ENCODE measurements around the gene EMILIN3. TPM values are rescaled to one million over a fixed set of nuclear protein-coding genes. Genes with fewer than 3 reads are reported as not detected.

The EMILIN3 gene
- total and polyA plus RNA-seq, 2 of the 8 experiments (the other 6 are each of a cell fraction or from before 2014, with no cell fraction given): 3.8 to 5.2 TPM

- H3K36me3 ChIP-seq (ENCODE audit: control insufficient read depth in 2 of 4, insufficient read depth in 4 of 4, low read length in 3 of 4): no peaks in the 10 kb centered on the region
- no peak for FAIRE-seq
- no peak overlapping the region for H2BK15ac ChIP-seq (ENCODE audit: low read length)
- WGBS, 2 experiments (ENCODE audit: extremely low coverage in 1 of 2, insufficient coverage in 1 of 2, insufficient read length in 1 of 2, insufficient replicate concordance in 2 of 2, low coverage in 1 of 2, low lambda C conversion rate in 2 of 2, missing lambda C conversion rate in 1 of 2): 88% methylated on average over 3 of the region's 3 CpGs; no CpG with 5 or more reads in 1 of the 2 experiments
- no peak overlapping the region for H3K4ac ChIP-seq (replicated peaks; ENCODE audit: insufficient read length, low read depth, low read length)
- H4K20me1 ChIP-seq (replicated peaks in 1 of 2; ENCODE audit: control insufficient read depth in 1 of 2, insufficient read depth in 2 of 2, low read length in 2 of 2): peaks cover 0 to 2% of the 10 kb centered on the region in 2 experiments
- H2BK5ac ChIP-seq (ENCODE audit: low read depth, low read length): no peak overlapping the region
- ChIA-PET CTCF (ENCODE audit: partially characterized antibody) (interaction anchor here (1.4 kb wide), 1 partner anchor 40 kb away, joined by 4 read pairs; no protein-coding TSS in a partner anchor), POLR2A (ENCODE audit: partially characterized antibody) (interaction anchor here (0.8 to 1.3 kb wide), 3 partner anchors 8 to 10 kb away, joined by 3 read pairs; no protein-coding TSS in a partner anchor)
- no peak overlapping the region for H2BK120ac ChIP-seq (replicated peaks; ENCODE audit: low read depth, low read length)
- H3K79me1 ChIP-seq (ENCODE audit: low read depth, low read length): no peaks in the 10 kb centered on the region
- no peak overlapping the region for H2BK12ac ChIP-seq (ENCODE audit: low read depth, low read length)
- TF ChIP-seq SAP30 (IDR thresholded peaks at IDR 0.05; ENCODE audit: insufficient read depth, insufficient replicate concordance, low read length): no peak
- no peak for TF ChIP-seq EZH2 (IDR thresholded peaks at IDR 0.05; ENCODE audit: low read depth, low read length, severe bottlenecking)
- no peak for TF ChIP-seq TEAD4 (IDR thresholded peaks at IDR 0.05; ENCODE audit: low read depth, low read length)
- TF ChIP-seq SP4 (IDR thresholded peaks at IDR 0.05; ENCODE audit: low read length): no peak
- TF ChIP-seq MAX (IDR thresholded peaks at IDR 0.05): no peak
- no peak for TF ChIP-seq CHD1 (IDR thresholded peaks at IDR 0.05; ENCODE audit: low read depth, low read length)
- TF ChIP-seq RAD21 (IDR thresholded peaks at IDR 0.05 in 1 of 2, conservative IDR thresholded peaks at IDR 0.05 in 1 of 2; ENCODE audit: low read depth in 2 of 2, low read length in 2 of 2): no peak
- H3K9ac ChIP-seq (replicated peaks in 1 of 4; ENCODE audit: extremely low read depth in 1 of 4, low read depth in 3 of 4, low read length in 3 of 4): no peak overlapping the region
- H4K5ac ChIP-seq (ENCODE audit: insufficient read length, low read depth, low read length): no peak overlapping the region
- no peak for DNase-seq (ENCODE audit: low read depth in 1 of 2, low spot score in 2 of 2)
- H3K23ac ChIP-seq (ENCODE audit: insufficient read length): no peak overlapping the region
- H3K9me3 ChIP-seq (ENCODE audit: insufficient read depth in 2 of 2, low read depth in 1 of 2, low read length in 1 of 2): no peaks in the 10 kb centered on the region
- H3K27ac ChIP-seq (ENCODE audit: low read depth, low read length): no peak overlapping the region
- no peak overlapping the region for H2AK5ac ChIP-seq (ENCODE audit: low read depth, low read length)
- no peak overlapping the region for H3K14ac ChIP-seq (ENCODE audit: insufficient read length)
- H3K4me3 ChIP-seq (ENCODE audit: extremely low read depth in 1 of 4, insufficient read depth in 2 of 4, low read depth in 3 of 4, low read length in 4 of 4): no peak overlapping the region
- H3K18ac ChIP-seq (ENCODE audit: extremely low read depth, low read length): no peak overlapping the region
- no peaks in the 10 kb centered on the region; the same call in 1 of the 2 replicates for H3K23me2 ChIP-seq (ENCODE audit: low read depth, low read length)
- H2BK20ac ChIP-seq (ENCODE audit: low read length): no peak overlapping the region
- H3K79me2 ChIP-seq (ENCODE audit: control insufficient read depth in 1 of 2, insufficient read depth in 2 of 2, low read length in 2 of 2): no peaks in the 10 kb centered on the region
- no peak overlapping the region for H3K4me2 ChIP-seq (ENCODE audit: insufficient read depth in 1 of 2, low read depth in 2 of 2, low read length in 2 of 2)
- H3K27me3 ChIP-seq (replicated peaks in 1 of 4; ENCODE audit: control insufficient read depth in 3 of 4, extremely low read depth in 1 of 4, insufficient read depth in 3 of 4, low read length in 3 of 4): no peaks in the 10 kb centered on the region
- H4K91ac ChIP-seq (replicated peaks; ENCODE audit: insufficient read length, low read length): no peak overlapping the region
- H3K4me1 ChIP-seq (replicated peaks in 1 of 4; ENCODE audit: control insufficient read depth in 3 of 4, insufficient read depth in 4 of 4, low read length in 3 of 4): no peaks in the 10 kb centered on the region
- no peak overlapping the region for H2AFZ ChIP-seq (ENCODE audit: low read length)
- H3K56ac ChIP-seq (replicated peaks; ENCODE audit: insufficient read length, low read depth, low read length): no peak overlapping the region
- no peak overlapping the region for H4K8ac ChIP-seq (ENCODE audit: extremely low read depth, insufficient read depth, low read length)
Measured at GRCh38 chr20:41355192-41355591, 11.4 kb downstream of the EMILIN3 start.

All from H1 (cell line).